GM12878 (cell line): ENCODE measurements around the gene PPM1E. TPM values are rescaled to one million over a fixed set of nuclear protein-coding genes. Genes with fewer than 3 reads are reported as not detected.

ENCODE experiments used
- CUX1 ChIP-seq: IDR thresholded peaks from 2 replicates; pipeline ENCODE4 v1.6.1; 2012; ENCODE audit warnings: improper control_type of control experiment, low read depth, low read length; ENCODE audit not compliant: insufficient replicate concordance
- KLF5 ChIP-seq: fragments of 450-650 bp; IDR thresholded peaks from 2 replicates; pipeline ENCODE4 v1.6.1; 2014; ENCODE audit warnings: mild to moderate bottlenecking; ENCODE audit not compliant: partially characterized antibody
- MLLT1 ChIP-seq: fragments of 450-650 bp; IDR thresholded peaks from 2 replicates; pipeline ENCODE4 v1.6.1; 2016; ENCODE audit warnings: mild to moderate bottlenecking
- POLR2AphosphoS5 ChIP-seq: IDR thresholded peaks from 2 replicates; pipeline ENCODE4 v1.6.1; 2011; ENCODE audit warnings: mild to moderate bottlenecking, low read length, inconsistent platforms
- polyA plus RNA-seq, 11 experiments: library from polyadenylated mRNA; depleted of rRNA in 4 of 11; unstranded in 6 of 11; stranded (reverse) in 5 of 11; fragments of >200 nt; fragmentation: Nextera tagmentation in 4 of 11; fragmentation: Illumina TruSeq in 1 of 11; extraction: Ambion mirVana in 4 of 11; extraction: Trizol in 1 of 11; gene quantifications; 1 replicate in 1 of 11; 2 replicates in 10 of 11; pipeline versions ENCODE4 v1.2.1 to v1.2.3, GENCODE V29; 2011 to 2016; ENCODE audit warnings: inconsistent platforms in 2 of 11, missing spikeins in 2 of 11, low read depth in 1 of 11
- total RNA-seq, 4 experiments: library from RNA; depleted of rRNA in 3 of 4; stranded (reverse); fragments of >200 nt in 3 of 4; fragmentation: Illumina TruSeq in 1 of 4; extraction: Trizol in 1 of 4; gene quantifications; 2 replicates each; pipeline versions ENCODE4 v1.2.1 to v1.2.3, GENCODE V29; 2013 to 2021
- TF ChIP-seq, protein P1 (sequence below): fragments of 450-650 bp; IDR thresholded peaks from 2 replicates; pipeline ENCODE4 v1.6.1; 2017; ENCODE audit warnings: mild to moderate bottlenecking, moderate library complexity

PPM1E gene
- total and polyA plus RNA-seq, 10 of the 15 experiments (the other 5 are each of a cell fraction or from before 2014, with no cell fraction given): 0.07 to 0.28 (median 0.16) TPM

GRCh38 chr17:58734040-58734439 lies 21.6 kb upstream of the PPM1E start (continued):
- no peak for TF ChIP-seq CUX1
- TF ChIP-seq MLLT1: no peak
- TF ChIP-seq, protein P1, sequence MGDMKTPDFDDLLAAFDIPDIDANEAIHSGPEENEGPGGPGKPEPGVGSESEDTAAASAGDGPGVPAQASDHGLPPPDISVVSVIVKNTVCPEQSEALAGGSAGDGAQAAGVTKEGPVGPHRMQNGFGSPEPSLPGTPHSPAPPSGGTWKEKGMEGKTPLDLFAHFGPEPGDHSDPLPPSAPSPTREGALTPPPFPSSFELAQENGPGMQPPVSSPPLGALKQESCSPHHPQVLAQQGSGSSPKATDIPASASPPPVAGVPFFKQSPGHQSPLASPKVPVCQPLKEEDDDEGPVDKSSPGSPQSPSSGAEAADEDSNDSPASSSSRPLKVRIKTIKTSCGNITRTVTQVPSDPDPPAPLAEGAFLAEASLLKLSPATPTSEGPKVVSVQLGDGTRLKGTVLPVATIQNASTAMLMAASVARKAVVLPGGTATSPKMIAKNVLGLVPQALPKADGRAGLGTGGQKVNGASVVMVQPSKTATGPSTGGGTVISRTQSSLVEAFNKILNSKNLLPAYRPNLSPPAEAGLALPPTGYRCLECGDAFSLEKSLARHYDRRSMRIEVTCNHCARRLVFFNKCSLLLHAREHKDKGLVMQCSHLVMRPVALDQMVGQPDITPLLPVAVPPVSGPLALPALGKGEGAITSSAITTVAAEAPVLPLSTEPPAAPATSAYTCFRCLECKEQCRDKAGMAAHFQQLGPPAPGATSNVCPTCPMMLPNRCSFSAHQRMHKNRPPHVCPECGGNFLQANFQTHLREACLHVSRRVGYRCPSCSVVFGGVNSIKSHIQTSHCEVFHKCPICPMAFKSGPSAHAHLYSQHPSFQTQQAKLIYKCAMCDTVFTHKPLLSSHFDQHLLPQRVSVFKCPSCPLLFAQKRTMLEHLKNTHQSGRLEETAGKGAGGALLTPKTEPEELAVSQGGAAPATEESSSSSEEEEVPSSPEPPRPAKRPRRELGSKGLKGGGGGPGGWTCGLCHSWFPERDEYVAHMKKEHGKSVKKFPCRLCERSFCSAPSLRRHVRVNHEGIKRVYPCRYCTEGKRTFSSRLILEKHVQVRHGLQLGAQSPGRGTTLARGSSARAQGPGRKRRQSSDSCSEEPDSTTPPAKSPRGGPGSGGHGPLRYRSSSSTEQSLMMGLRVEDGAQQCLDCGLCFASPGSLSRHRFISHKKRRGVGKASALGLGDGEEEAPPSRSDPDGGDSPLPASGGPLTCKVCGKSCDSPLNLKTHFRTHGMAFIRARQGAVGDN: no peak
- TF ChIP-seq POLR2AphosphoS5: no peak
- TF ChIP-seq KLF5: no peak
- TF ChIP-seq, all 136 proteins: peak for 0
